RWPE2 (cell line): ENCODE results near the gene GFY.
A peak's percentile ranks its signal among the peaks of the same experiment; 100 is the strongest.

Source experiments
- ATAC-seq: fragments of 200-7000 bp; cut with Tn5 transposase; 3 replicates; pipeline ENCODE4 v1.9.1; 2021; ENCODE audit warnings: low read depth
- DNase-seq: peaks from one replicate; pipeline ENCODE4 v3.0.0-alpha.2; 2020; ENCODE audit warnings: low spot score
- H3K27ac ChIP-seq: fragments of 450-650 bp; 2 replicates; pipeline ENCODE4 v1.5.1; 2017; ENCODE audit warnings: mild to moderate bottlenecking; ENCODE audit not compliant: poor library complexity, severe bottlenecking
- H3K27me3 ChIP-seq: fragments of 250-450 bp; sonication (Bioruptor Pico); 2 replicates; pipeline ENCODE4 v1.5.1; 2021; ENCODE audit warnings: mild to moderate bottlenecking, moderate library complexity; ENCODE audit not compliant: insufficient read depth, poor library complexity, severe bottlenecking
- H3K36me3 ChIP-seq: fragments of 250-450 bp; sonication (Bioruptor Pico); 2 replicates; pipeline ENCODE4 v1.5.1; 2020; ENCODE audit warnings: low read depth, mild to moderate bottlenecking, moderate library complexity
- H3K4me1 ChIP-seq: fragments of 250-450 bp; sonication (Bioruptor Pico); 2 replicates; pipeline ENCODE4 v1.5.1; 2021; ENCODE audit warnings: mild to moderate bottlenecking, moderate library complexity; ENCODE audit not compliant: insufficient read depth, poor library complexity, severe bottlenecking
- H3K4me3 ChIP-seq: fragments of 250-450 bp; sonication (Bioruptor Pico); 2 replicates; pipeline ENCODE4 v1.5.1; 2021; ENCODE audit warnings: mild to moderate bottlenecking, moderate library complexity; ENCODE audit not compliant: severe bottlenecking
- H3K9me3 ChIP-seq: fragments of 250-450 bp; sonication (Bioruptor Pico); 2 replicates; pipeline ENCODE4 v1.5.1; 2021; ENCODE audit warnings: mild to moderate bottlenecking, moderate library complexity; ENCODE audit not compliant: severe bottlenecking
- TF ChIP-seq, protein P1 (sequence below): fragments of 450-650 bp; IDR thresholded peaks from one replicate; pipeline ENCODE4 v1.5.1; 2017; ENCODE audit warnings: mild to moderate bottlenecking, moderate library complexity; ENCODE audit not compliant: poor library complexity, severe bottlenecking

The GFY gene

DNA sequence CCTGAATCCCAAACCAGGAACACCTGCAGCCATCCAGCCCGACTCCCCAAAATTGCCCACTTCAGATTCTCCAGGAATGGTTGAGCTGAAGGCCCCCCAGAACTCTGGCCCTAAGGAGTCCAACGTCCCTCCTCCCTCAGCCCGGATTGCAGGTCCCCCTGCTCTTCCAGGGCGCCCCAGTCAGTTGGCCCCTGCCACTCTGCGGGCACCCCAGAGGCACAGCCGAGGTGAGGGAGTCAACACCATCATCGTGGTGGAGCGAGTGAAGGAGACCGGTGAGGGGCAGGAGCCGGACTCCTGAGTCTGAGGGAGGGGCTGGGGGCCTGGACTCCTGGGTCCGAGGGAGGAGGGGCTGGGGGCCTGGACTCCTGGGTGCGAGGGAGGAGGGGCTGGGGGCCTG lies 2.2 kb downstream of the GFY start:
- no peak for DNase-seq
- Histone ChIP-seq H3K4me3 (no peak overlapping the region), H3K9me3 (no peaks in the 10 kb centered on the region), H3K27ac (no peak overlapping the region), H3K4me1 (no peaks in the 10 kb centered on the region), H3K27me3 (peaks cover 93% of the 10 kb centered on the region), H3K36me3 (no peaks in the 10 kb centered on the region)
- ATAC-seq = no peak
- TF ChIP-seq, protein P1, sequence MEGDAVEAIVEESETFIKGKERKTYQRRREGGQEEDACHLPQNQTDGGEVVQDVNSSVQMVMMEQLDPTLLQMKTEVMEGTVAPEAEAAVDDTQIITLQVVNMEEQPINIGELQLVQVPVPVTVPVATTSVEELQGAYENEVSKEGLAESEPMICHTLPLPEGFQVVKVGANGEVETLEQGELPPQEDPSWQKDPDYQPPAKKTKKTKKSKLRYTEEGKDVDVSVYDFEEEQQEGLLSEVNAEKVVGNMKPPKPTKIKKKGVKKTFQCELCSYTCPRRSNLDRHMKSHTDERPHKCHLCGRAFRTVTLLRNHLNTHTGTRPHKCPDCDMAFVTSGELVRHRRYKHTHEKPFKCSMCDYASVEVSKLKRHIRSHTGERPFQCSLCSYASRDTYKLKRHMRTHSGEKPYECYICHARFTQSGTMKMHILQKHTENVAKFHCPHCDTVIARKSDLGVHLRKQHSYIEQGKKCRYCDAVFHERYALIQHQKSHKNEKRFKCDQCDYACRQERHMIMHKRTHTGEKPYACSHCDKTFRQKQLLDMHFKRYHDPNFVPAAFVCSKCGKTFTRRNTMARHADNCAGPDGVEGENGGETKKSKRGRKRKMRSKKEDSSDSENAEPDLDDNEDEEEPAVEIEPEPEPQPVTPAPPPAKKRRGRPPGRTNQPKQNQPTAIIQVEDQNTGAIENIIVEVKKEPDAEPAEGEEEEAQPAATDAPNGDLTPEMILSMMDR = no peak

DNA sequence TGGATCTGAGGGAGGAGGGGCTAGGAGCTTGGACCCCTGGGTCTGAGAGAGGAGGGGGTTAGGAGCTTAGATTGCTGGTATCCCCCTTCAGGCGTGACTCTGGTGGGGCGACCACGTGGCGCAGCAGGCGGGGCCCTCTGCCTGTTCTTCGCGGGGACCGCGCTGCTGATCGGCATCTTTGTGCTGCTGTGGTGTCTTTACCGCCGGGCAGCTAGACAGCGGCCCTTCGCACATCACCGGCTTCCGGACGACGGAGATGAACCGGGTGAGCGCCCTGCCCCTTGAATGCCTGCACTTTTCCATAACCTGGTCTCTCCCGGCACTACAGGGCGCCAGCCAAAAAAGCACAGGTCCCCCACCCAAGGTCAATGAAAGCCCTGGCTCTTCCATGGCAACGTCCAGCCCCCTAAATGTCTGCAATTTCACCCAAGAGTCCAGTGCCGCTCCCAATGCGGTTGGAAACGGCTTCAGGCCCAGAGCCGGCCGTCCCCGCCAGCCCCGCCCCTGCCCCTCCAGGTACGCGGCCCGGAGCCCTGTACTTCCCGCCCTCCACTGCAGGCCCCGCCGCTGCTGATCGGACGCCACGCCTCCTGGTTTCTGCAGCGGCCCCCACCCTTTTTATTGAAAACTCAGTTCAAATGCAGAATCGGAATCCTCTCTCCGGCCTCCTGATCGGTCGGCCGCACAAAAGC lies 2.8 kb downstream of the GFY start:
- peak overlapping the region; percentile 14 for H3K4me3 ChIP-seq
- no peaks in the 10 kb centered on the region for H3K9me3 ChIP-seq
- no peak overlapping the region for H3K27ac ChIP-seq
- H3K4me1 ChIP-seq = no peaks in the 10 kb centered on the region
- peak; percentile 69 for ATAC-seq
- TF ChIP-seq, protein P1 = no peak
- H3K36me3 ChIP-seq = no peaks in the 10 kb centered on the region
- peaks cover 93% of the 10 kb centered on the region for H3K27me3 ChIP-seq
- no peak for DNase-seq

DNA sequence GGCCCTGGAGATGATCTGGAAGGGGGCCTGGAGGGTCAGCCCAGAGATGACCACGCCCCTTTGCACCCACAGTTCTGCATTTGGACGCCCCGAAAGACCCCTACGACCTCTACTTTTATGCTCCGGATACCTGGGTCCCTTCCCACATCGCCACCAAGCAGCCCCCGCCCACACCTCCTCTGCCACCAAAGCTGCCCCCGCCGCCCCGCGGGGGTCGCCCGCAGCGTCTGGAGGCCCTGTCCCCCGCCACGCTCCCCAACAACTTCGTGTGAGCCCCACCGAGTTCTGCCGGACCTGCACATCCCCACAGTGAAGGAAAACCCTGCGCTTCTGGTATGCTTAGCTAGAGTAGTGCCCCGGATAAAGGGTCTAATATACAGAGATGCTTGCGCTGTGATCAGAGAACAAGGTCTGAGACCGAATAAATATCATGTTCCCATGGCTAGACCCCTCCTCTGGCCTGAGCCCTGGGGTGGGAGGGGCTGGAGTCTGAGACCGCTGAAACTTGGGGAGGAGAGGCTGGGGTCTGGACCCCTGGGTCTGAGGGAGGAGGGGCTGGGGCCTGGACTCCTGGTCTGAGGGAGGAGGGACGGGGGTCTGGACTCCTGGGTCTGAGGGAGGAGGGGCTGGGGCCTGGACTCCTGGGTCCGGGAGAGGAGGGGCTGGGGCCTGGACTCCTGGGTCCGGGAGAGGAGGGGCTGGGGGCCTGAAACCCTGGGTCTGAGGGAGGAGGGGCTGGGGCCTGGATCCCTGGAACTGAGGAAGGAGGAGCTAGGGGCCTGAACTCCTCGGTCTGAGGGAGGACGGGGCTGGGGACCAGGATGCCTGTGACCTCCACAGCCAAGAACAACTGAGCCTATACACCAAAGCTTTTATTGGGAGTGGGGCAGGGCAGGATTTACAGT lies 3.6 kb downstream of the GFY start:
- Histone ChIP-seq H3K9me3 (no peaks in the 10 kb centered on the region), H3K4me1 (no peaks in the 10 kb centered on the region), H3K27me3 (peaks cover 93% of the 10 kb centered on the region), H3K27ac (no peak overlapping the region), H3K36me3 (no peaks in the 10 kb centered on the region), H3K4me3 (no peak overlapping the region)
- TF ChIP-seq, protein P1 = no peak
- ATAC-seq (no peak), DNase-seq (no peak)

- Histone ChIP-seq H3K4me3 (no peak overlapping the region), H3K27me3 (peaks cover 89% of the 10 kb centered on the region), H3K27ac (no peak overlapping the region), H3K9me3 (no peaks in the 10 kb centered on the region), H3K4me1 (no peaks in the 10 kb centered on the region), H3K36me3 (no peaks in the 10 kb centered on the region)
- TF ChIP-seq, protein P1 = no peak
- ATAC-seq (no peak), DNase-seq (no peak)
These were observed 5.0 kb downstream of the GFY start for GRCh38 chr19:49430172-49430677.
